Ishikawa (cell line): ENCODE measurements around the gene REG4.

Experiments used
- CEBPB ChIP-seq: IDR thresholded peaks from 2 replicates; pipeline ENCODE4 v1.6.1; 2012
- CREB1 ChIP-seq: IDR thresholded peaks from 2 replicates; pipeline ENCODE4 v1.6.1; 2012; ENCODE audit warnings: low read depth
- EGR1 ChIP-seq: IDR thresholded peaks from 2 replicates; pipeline ENCODE4 v1.6.1; 2012
- FOXM1 ChIP-seq: IDR thresholded peaks from 2 replicates; pipeline ENCODE4 v1.6.1; 2012; ENCODE audit warnings: low read depth, borderline replicate concordance
- NFIC ChIP-seq: IDR thresholded peaks from 2 replicates; pipeline ENCODE4 v1.6.1; 2012
- REST ChIP-seq: IDR thresholded peaks from 2 replicates; pipeline ENCODE4 v1.6.1; 2012; ENCODE audit warnings: low read depth, mild to moderate bottlenecking
- TAF1 ChIP-seq: IDR thresholded peaks from 2 replicates; pipeline ENCODE4 v1.6.1; 2012; ENCODE audit warnings: low read depth, mild to moderate bottlenecking
- TF ChIP-seq, protein P1 (sequence below): IDR thresholded peaks from 2 replicates; pipeline ENCODE4 v1.6.1; 2012

DNA sequence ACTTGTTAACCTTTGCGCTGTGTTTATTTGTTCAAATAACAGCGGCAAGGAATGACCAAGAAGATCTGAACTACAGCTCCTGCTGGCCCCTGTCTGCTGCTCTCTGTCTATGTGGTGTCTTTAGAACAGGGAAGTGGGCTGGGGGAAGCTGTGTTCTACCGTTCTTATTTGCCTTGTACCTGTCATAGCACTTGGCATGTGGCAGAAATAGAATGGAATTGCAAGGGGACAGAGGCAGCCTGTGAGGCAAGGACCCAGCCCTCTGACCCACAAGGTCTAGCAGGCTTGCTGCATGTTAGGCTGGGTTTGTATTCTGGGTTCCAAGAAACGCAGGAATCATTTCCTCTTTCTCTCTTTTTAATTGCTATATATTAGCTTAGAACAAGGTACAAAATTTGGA, 63.2 kb downstream of the REG4 start:
- no peak for TF ChIP-seq TAF1
- TF ChIP-seq REST: no peak
- TF ChIP-seq EGR1: no peak
- no peak for TF ChIP-seq NFIC
- TF ChIP-seq CREB1: no peak
- TF ChIP-seq, protein P1, sequence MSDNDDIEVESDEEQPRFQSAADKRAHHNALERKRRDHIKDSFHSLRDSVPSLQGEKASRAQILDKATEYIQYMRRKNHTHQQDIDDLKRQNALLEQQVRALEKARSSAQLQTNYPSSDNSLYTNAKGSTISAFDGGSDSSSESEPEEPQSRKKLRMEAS: no peak
- no peak for TF ChIP-seq CEBPB
- TF ChIP-seq FOXM1: no peak
